Measurements from ENCODE around the gene DPYSL4.
"Not testable (repeated sequence)": the region's sequence is repeated elsewhere in the genome, so short reads cannot be mapped to it uniquely, and the experiment has no call there.

Gene DPYSL4

DNA sequence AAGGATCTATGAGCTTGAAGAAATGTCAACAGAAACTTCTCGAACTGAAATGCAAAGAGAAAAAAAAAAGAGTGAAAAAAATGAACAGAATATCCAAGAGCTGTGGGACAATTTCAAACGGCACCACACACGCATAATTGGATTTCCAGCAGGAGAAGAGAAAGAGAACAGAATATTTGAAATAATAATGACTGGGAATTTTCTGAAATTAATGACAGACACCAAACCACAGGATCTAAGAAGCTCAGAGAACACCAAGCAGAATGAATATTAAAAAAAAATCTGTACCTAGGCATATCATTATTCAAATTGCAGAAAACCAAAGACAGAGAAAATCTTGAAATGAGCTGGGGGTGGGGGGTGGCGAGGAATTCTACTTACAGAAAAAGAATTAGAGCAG, 27.2 kb downstream of the DPYSL4 start:
- DNase-seq (ENCODE audit: insufficient read length, low spot score) (no peak), FAIRE-seq (no peak)
- no peak for TF ChIP-seq POLR2A (IDR thresholded peaks at IDR 0.05; ENCODE audit: low read depth, low read length)

DNA sequence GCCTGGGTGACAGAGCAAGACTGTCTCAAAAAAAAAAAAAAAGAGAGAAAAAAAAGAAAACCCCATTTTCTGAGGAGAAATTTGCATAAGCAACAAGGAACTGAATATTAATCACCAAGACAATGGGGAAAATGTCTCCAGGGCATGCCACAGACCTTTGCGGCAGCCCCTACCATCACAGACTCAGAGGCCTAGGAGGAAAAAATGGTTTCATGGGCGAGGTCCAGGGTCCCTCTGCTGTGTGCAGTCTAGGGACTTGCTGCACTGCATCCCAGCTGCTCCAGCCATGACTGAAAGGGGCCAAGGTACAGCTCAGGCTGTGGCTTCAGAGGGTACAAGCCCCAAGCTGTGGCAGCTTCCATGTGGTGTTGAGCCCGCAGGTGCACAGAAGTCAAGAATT, 29.7 kb downstream of the DPYSL4 start:
- FAIRE-seq; DNase-seq (ENCODE audit: insufficient read length, low spot score): not testable (repeated sequence)

DNA sequence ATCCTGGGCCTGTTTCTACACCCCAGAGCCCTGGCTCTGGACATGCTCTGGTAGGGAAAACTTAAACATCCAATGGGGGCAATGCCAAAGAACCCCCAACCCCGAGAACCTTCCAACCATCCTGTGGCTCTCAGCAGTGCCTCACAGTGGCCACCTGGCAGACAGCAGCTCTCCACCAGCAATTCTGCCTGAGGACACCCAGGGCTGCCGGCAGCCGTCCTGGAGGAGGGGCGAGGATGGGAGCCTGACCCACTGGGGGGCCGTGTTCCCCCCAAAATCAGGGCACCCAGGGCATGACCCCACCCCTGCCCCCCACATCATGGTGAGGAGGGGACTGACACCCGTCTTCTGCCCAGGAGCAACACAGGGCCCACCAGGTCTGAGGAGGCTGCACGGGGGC, 32.7 kb downstream of the DPYSL4 start:
- no peak for TF ChIP-seq POLR2A (IDR thresholded peaks at IDR 0.05; ENCODE audit: low read depth, low read length)
- no peak for FAIRE-seq
- no peak for DNase-seq (ENCODE audit: insufficient read length, low spot score)

DNA sequence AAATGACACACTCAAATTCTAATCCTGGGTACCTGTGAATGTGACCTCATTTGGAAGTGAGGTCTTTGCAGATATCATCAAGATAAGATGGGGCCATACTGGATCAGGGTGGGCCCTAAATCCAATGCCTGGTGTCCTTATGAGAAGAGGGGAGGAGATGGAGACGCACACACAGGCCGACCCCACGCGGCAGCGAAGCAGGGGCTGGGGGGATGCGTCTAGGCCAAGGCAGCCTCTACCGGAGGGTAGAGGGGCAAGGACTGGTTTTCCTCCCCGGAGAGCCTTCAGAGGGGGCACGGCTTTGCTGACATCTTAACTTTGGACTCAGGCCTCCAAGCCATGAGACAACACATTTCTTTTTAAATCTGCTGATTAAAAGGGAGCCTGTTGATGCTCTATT, 33.3 kb downstream of the DPYSL4 start:
- no peak for FAIRE-seq
- TF ChIP-seq POLR2A (IDR thresholded peaks at IDR 0.05; ENCODE audit: low read depth, low read length), result no peak

DNA sequence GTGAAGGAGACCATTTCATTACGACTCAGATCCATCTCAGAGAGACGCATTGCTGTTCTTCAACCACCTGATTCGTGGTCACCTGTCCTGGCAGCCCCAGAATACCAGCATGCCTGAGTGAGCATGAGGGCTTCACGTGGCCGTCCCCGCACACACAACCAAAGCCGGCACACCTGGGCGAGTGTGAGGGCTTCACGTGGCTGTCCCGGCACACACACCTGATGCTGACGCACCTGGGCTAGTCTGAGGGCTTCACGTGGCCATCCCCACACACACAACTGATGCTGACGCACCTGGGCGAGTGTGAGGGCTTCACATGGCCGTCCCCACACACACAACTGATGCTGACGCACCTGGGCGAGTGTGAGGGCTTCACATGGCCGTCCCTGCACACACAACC, 34.2 kb downstream of the DPYSL4 start:
- DNase-seq (ENCODE audit: insufficient read length, low spot score); FAIRE-seq: not testable (repeated sequence)

More for the DNA sequence above, 33.3 kb downstream of the DPYSL4 start:
- no peak for DNase-seq (ENCODE audit: insufficient read length, low spot score)

DNA sequence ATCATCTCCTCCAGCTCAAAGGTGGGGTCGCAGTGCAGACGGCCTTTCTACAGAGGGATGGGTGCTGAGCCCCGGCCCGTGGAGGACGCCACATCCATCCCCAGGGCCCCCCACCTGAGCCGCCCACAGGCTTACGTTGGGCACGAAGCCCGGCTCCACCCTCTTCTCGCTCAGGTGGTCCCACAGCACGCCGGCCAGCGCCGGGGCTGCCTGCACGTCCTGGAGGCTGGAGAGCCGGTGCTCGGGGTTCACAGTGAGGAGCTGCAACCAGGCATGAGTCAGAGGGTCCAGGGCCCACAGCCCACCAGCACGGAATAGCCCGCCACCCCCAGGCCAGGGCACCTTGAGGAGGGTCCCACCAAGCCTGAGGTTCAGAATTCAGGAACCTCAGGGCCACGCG, 36.0 kb downstream of the DPYSL4 start:
- no peak for FAIRE-seq

DNA sequence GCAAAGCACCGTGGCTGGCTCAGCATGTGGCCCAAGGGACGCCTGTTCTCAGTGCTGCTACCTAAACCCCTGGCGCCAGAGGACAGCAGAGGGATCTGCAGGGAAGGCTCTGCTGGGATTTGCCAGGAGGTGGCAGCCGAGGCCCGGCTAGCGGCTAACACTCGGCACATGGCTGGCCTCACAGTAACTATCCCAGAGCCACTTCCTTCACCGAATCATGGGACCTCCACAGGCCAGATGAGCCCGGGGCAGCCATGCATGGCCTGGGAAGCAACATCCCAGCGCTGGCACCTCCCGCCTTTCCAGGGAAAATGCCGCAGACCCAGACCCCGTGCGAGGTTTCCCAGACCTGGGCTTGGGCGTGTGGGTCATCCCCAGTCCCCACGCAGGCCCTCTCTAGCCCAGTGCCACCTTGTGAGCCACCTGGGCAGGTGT, 36.4 kb downstream of the DPYSL4 start:
- DNase-seq (ENCODE audit: insufficient read length, low spot score), result peak; percentile 91
- no peak for TF ChIP-seq POLR2A (IDR thresholded peaks at IDR 0.05; ENCODE audit: low read depth, low read length)
- FAIRE-seq, result peak; percentile 33

More for the DNA sequence above, 36.0 kb downstream of the DPYSL4 start:
- no peak for DNase-seq (ENCODE audit: insufficient read length, low spot score)
- no peak for TF ChIP-seq POLR2A (IDR thresholded peaks at IDR 0.05; ENCODE audit: low read depth, low read length)

DNA sequence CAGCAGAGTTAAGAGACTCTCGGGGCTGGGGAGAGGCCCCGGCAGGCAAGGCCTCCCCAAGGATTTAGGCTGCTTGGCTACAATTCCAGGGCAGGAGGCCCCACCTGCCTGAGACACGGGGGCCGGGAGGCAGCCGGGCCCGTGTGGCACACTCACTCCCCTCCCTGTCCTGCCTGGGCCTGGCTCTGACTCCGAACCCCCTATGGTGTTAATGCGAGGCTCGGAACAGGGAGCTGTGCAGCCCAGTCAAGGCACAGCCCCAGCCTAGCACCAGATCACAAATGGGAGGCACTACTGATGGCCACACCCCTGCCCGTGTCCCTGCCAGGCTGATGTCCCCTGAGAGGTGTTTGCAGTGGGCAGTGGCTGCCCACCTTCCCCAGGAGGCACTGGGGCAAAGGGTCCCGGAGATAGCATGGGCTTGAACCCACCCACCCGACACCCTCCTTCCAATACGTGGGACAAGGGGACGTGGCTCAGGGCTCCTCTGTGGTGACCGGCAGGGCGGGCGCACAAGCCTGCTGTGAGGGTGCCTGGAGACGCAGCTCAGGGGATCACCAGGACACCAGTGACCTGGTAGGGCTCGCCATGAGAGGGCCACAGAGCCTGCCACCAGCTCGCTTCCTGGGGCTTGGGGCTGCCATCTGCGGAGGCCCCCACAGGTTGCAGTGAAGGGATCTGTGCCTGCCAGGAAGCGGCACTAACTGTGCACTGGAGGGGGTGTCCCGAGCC, 37.0 kb downstream of the DPYSL4 start:
- TF ChIP-seq POLR2A (IDR thresholded peaks at IDR 0.05; ENCODE audit: low read depth, low read length), result no peak
- FAIRE-seq (no peak), DNase-seq (ENCODE audit: insufficient read length, low spot score) (no peak)

DNA sequence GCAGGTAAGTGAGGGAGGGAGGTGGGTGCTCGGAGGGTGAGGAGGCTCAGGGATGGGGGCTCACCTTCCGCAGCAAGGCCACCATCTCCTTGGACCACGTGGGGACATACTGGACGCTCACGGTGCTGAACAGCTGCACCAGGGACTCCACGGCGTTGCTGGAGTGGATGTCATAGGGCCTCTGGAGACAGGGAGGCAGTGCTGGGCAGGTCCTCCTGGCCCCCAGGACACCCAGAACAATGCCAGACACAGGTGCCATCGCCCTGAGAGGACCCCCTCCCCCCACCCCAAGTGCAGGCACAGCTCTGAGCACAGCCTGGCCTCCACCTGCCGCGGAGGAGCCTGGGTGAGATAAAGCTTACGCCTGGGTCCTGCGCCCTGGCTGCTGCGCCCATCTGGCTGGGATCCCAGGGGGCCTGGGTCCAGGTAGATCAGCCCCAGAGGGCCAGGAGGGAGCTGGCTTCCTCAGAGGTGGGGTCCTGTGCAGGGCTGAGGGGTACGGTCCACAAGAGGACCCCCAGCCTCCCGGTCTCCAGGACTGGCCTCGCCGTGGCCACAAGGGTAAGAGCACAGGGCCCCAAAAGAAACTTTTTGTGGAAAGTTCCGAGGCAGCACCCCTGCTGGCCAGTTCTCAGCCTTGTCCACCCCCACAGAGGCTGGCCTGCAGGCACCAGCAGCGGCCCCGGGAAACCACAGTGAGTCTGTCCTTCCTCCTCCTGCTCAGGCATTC, 37.8 kb downstream of the DPYSL4 start:
- no peak for TF ChIP-seq POLR2A (IDR thresholded peaks at IDR 0.05; ENCODE audit: low read depth, low read length)
- DNase-seq (ENCODE audit: insufficient read length, low spot score) (no peak), FAIRE-seq (no peak)

DNA sequence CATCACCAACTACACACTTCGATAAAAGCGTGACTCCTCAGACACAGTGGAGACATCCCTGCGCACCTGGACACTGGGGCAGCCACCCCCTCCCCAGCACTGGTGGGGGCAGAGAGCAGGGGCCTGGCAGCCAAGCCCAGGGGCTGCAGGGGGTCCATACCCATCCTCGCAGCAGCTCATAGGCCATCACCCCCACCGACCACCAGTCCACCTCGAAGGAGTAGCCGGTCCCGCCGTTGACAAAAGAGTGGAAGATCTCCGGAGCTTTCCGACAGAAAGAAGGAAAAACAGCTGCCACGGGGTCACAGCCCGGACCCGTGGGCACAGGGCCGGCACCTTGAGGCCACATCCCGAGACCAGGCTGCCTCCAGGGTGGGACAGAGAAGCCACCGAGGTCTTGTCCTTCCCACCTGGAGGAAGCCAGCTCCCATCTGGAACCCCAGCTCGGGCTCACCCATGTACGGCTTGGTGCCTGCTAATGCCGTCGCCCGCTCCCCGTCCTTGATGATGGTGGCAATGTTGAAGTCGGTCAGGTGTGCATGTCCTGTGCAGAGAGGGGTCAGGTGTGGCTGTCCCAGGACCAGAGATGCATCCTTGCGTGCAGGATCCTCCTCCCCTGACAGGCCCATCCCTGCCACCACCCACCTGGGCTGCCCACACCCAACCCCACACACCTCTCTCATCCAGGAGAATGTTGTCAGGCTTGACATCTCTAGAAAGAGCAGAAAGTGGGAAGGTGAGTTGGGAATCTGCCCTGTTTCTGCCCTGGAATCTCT, 38.5 kb downstream of the DPYSL4 start:
- DNase-seq (ENCODE audit: insufficient read length, low spot score) (no peak), FAIRE-seq (no peak)
- TF ChIP-seq POLR2A (IDR thresholded peaks at IDR 0.05; ENCODE audit: low read depth, low read length), result no peak

DNA sequence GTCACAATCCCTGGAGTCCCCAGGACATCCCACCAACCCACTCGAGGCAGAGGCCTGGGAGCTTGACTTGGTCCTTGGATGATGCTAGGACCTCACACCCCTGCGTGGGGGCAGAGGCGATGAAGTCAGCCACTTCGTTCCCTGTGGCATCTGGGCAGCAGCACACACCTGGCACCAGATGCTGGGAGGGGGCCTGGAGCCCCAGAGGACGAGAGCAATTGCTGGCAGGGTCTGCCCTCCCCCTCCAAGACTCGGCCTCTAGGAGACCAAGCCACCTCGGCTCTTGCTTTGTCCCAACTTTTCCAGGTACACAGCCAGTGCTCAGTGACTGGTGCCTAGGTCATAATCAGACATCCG, 39.1 kb downstream of the DPYSL4 start:
- no peak for TF ChIP-seq POLR2A (IDR thresholded peaks at IDR 0.05; ENCODE audit: low read depth, low read length)
- FAIRE-seq (no peak), DNase-seq (ENCODE audit: insufficient read length, low spot score) (no peak)

DNA sequence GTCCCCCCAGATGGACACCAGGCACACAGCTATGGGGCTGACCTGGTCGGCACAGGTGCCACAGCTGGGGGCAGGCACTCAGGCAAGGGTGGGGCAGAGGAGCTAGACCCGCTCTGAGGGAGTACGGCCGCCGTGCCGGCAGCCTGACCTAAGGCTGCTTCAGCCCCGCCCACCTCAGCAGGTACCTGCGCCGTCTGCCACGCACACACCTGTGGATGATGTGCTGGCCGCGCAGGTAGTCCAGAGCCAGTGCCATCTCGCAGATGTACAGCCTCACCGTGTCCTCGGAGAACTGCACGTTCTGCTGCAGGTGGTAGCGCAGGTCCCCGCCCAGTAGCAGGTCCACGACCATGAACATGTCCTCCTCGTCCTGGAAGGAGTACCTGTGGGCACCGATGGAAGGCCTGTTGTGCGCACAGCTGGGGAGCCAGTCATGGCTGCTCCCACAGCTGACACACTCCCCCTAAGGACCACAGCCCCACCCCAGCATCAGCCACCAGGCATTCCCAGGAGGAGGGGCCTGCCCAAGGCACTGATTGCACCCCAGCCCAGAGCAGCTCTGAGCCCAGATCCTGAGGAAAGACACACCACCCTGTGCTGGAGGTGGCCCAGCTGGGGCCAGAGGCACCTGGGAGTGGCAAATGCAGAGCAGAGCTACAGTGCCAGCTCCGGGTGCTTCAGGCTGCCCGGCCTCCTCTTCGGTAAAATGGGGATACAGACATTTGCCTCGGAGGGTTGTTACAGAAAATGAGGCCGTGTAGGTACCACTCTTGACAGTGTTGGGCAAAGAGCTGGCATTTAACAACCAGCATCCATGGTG, 40.0 kb downstream of the DPYSL4 start:
- FAIRE-seq (no peak), DNase-seq (ENCODE audit: insufficient read length, low spot score) (no peak)
- TF ChIP-seq POLR2A (IDR thresholded peaks at IDR 0.05; ENCODE audit: low read depth, low read length), result no peak

DNA sequence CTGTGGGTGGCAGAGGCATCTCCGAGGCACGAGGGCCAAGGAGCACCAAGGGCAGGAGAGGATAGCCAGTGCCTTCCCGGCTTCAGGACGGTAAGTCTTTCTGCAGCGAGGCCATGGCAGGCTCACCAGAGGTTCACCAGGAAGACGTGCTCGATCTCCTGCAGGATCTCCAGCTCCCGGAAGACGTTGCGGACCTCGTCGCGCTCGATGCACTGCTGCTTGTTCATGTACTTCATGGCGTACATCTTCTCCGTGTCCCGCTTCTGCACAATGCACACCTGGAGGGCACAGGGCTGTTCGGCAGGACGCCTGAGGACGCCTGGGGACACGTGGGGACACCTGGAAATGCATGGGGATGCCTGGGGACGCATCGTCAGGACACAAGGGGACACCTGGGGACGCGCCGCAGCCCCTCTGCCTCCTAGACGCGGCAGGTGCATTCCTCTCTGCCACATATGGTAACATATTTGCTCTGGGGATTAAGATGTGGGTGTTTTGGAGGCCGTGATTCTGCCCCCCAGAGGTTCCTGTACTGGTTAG, 41.2 kb downstream of the DPYSL4 start:
- no peak for TF ChIP-seq POLR2A (IDR thresholded peaks at IDR 0.05; ENCODE audit: low read depth, low read length)
- DNase-seq (ENCODE audit: insufficient read length, low spot score), result no peak
- FAIRE-seq, result no peak

All from H54 (cell line).